Measurements from ENCODE around the gene MTRR.

Gene MTRR

GRCh38 chr5:7902666-7903625 lies 34.0 kb downstream of the MTRR start:
- TF ChIP-seq ZNF565 (CRISPR knock-in tag; conservative IDR thresholded peaks at IDR 0.05; ENCODE audit: low read depth) (no peak), ZFP3 (CRISPR knock-in tag; IDR thresholded peaks at IDR 0.05) (no peak), GLIS3 (CRISPR knock-in tag; IDR thresholded peaks at IDR 0.05) (no peak), ZC3H10 (CRISPR knock-in tag; IDR thresholded peaks at IDR 0.05) (no peak), ISL1 (CRISPR knock-in tag; IDR thresholded peaks at IDR 0.05) (no peak), ESRRG (CRISPR knock-in tag; IDR thresholded peaks at IDR 0.05) (no peak), OSR1 (CRISPR knock-in tag; IDR thresholded peaks at IDR 0.05) (no peak), ZNF8 (CRISPR knock-in tag; IDR thresholded peaks at IDR 0.05) (no peak), TCF4 (CRISPR knock-in tag; IDR thresholded peaks at IDR 0.05; ENCODE audit: borderline replicate concordance) (no peak)
- ATAC-seq, result no peak

GRCh38 chr5:7904170-7904569 lies 35.2 kb downstream of the MTRR start:
- TF ChIP-seq CREB5 (CRISPR knock-in tag; IDR thresholded peaks at IDR 0.05; ENCODE audit: low read depth), result no peak
- no peak for TF ChIP-seq ISL1 (CRISPR knock-in tag; IDR thresholded peaks at IDR 0.05)
- no peak for TF ChIP-seq BACH2 (CRISPR knock-in tag; IDR thresholded peaks at IDR 0.05; ENCODE audit: borderline replicate concordance)
- no peak for TF ChIP-seq ZNF70 (CRISPR knock-in tag; IDR thresholded peaks at IDR 0.05)
- no peak for TF ChIP-seq CSRNP3 (CRISPR knock-in tag; IDR thresholded peaks at IDR 0.05)
- no peak for TF ChIP-seq TOX (CRISPR knock-in tag; IDR thresholded peaks at IDR 0.05; ENCODE audit: borderline replicate concordance)
- TF ChIP-seq ZNF565 (CRISPR knock-in tag; conservative IDR thresholded peaks at IDR 0.05; ENCODE audit: low read depth), result no peak
- no peak for TF ChIP-seq POU6F1 (CRISPR knock-in tag; IDR thresholded peaks at IDR 0.05; ENCODE audit: borderline replicate concordance, low read depth)
- no peak for TF ChIP-seq ZC3H10 (CRISPR knock-in tag; IDR thresholded peaks at IDR 0.05)
- no peak for TF ChIP-seq PPARA (CRISPR knock-in tag; IDR thresholded peaks at IDR 0.05; ENCODE audit: borderline replicate concordance)
- TF ChIP-seq TSHZ2 (CRISPR knock-in tag; IDR thresholded peaks at IDR 0.05), result no peak
- ATAC-seq, result peak; percentile 94

- ATAC-seq, result no peak
- TF ChIP-seq CREB5 (CRISPR knock-in tag; IDR thresholded peaks at IDR 0.05; ENCODE audit: low read depth), result no peak
- TF ChIP-seq SNAI2 (CRISPR knock-in tag; IDR thresholded peaks at IDR 0.05), result no peak
- TF ChIP-seq POU6F1 (CRISPR knock-in tag; IDR thresholded peaks at IDR 0.05; ENCODE audit: borderline replicate concordance, low read depth), result no peak
- TF ChIP-seq BACH2 (CRISPR knock-in tag; IDR thresholded peaks at IDR 0.05; ENCODE audit: borderline replicate concordance), result no peak
Observed at GRCh38 chr5:7907612-7908011, 38.7 kb downstream of the MTRR start.

All from SK-N-SH treated with all-trans-retinoic acid at 6 μM for 48 hours (cell line).